Astrocyte of the cerebellum (primary cell): ENCODE data around the gene SLC35C1.
"Not testable (repeated sequence)": the region's sequence is repeated elsewhere in the genome, so short reads cannot be mapped to it uniquely, and the experiment has no call there.

Experiments used
- DNase-seq: peaks from one replicate; pipeline ENCODE4 v3.0.0-alpha.2; 2011; ENCODE audit warnings: low read depth
- H3K4me3 ChIP-seq: 2 replicates; pipeline ENCODE4 v1.5.1; 2011; ENCODE audit warnings: mild to moderate bottlenecking, low read depth, low read length, moderate library complexity
- CTCF ChIP-seq: IDR thresholded peaks from 2 replicates; pipeline ENCODE4 v1.5.1; 2012; ENCODE audit warnings: low read length, low read depth, moderate library complexity, mild to moderate bottlenecking; ENCODE audit errors: missing control alignments
- in situ Hi-C: cut with HindIII; loops from 2 replicates; pipeline ENCODE4 v1.10.0; 2017; ENCODE audit warnings: low sequenced_read_pairs

Gene SLC35C1

GRCh38 chr11:45805305-45806071 lies 539 bp downstream of the SLC35C1 start:
- in situ Hi-C loops = no loop called here
- TF ChIP-seq CTCF = no peak
- peak overlapping the region; percentile 57 for H3K4me3 ChIP-seq
- peak; percentile 38 for DNase-seq

- peak overlapping the region; percentile 57 for H3K4me3 ChIP-seq
- TF ChIP-seq CTCF = no peak
- no peak for DNase-seq
- in situ Hi-C loops = no loop called here
Measured at GRCh38 chr11:45806072-45806933, 1.4 kb downstream of the SLC35C1 start.

- in situ Hi-C loops = no loop called here
- TF ChIP-seq CTCF = no peak
- H3K4me3 ChIP-seq = peak overlapping the region; percentile 57
- no peak for DNase-seq
Measured at GRCh38 chr11:45806937-45807791, 2.2 kb downstream of the SLC35C1 start.

- H3K4me3 ChIP-seq = peak overlapping the region; percentile 57
- no peak for TF ChIP-seq CTCF
- no peak for DNase-seq
- in situ Hi-C loops = no loop called here
Measured at GRCh38 chr11:45807792-45808238, 2.9 kb downstream of the SLC35C1 start.

GRCh38 chr11:45808427-45808826 lies 3.5 kb downstream of the SLC35C1 start:
- H3K4me3 ChIP-seq, DNase-seq, in situ Hi-C loops: not testable (repeated sequence)

- no peak overlapping the region for H3K4me3 ChIP-seq
- in situ Hi-C loops = no loop called here
- no peak for TF ChIP-seq CTCF
- DNase-seq = no peak
Measured at GRCh38 chr11:45809456-45810395, 4.8 kb downstream of the SLC35C1 start.
